ENCODE data around the gene C3AR1. TPM values are rescaled to one million over a fixed set of nuclear protein-coding genes. Genes with fewer than 3 reads are reported as not detected.

Gene C3AR1
- total and polyA plus RNA-seq, 2 of the 13 experiments (the other 11 are each of a cell fraction or from before 2014, with no cell fraction given), result not detected

GRCh38 chr12:8047842-8048241, 18.3 kb downstream of the C3AR1 start (continued):
- no peak for TF ChIP-seq STAT6 (CRISPR knock-in tag; IDR thresholded peaks at IDR 0.05; ENCODE audit: borderline replicate concordance)
- no peak for TF ChIP-seq RFXANK (CRISPR knock-in tag; IDR thresholded peaks at IDR 0.05)
- TF ChIP-seq JDP2 (CRISPR knock-in tag; IDR thresholded peaks at IDR 0.05; ENCODE audit: borderline replicate concordance), result no peak
- TF ChIP-seq ZNF740 (CRISPR knock-in tag; IDR thresholded peaks at IDR 0.05), result no peak

GRCh38 chr12:8045952-8046944, 19.9 kb downstream of the C3AR1 start:
- H2AFZ ChIP-seq (ENCODE audit: low read length), result no peak overlapping the region
- POLR2A ChIA-PET, result no interaction called here
- no peaks in the 10 kb centered on the region for H3K79me2 ChIP-seq (ENCODE audit: insufficient read depth, low read length)
- no peaks in the 10 kb centered on the region for H3K27me3 ChIP-seq (ENCODE audit: control insufficient read depth in 1 of 2, insufficient read depth in 2 of 2, low read length in 2 of 2)
- peaks cover 24 to 48% of the 10 kb centered on the region in 2 experiments; a peak in 4 of 5 replicates for H3K36me3 ChIP-seq (replicated peaks in 1 of 2; ENCODE audit: control insufficient read depth in 1 of 2, insufficient read depth in 2 of 2, low read length in 2 of 2)
- no peak overlapping the region for H3K4me3 ChIP-seq (replicated peaks in 1 of 3; ENCODE audit: insufficient read depth in 1 of 3, low read depth in 2 of 3, low read length in 3 of 3)
- FAIRE-seq (peak; percentile 95), DNase-seq (ENCODE audit: low spot score) (peak; percentile 52), ATAC-seq (peak; percentile 85)
- CTCF ChIA-PET (ENCODE audit: low intra/inter-chr PET ratio, low total read pairs), result interaction anchor here (0.9 to 1.7 kb wide), 2 partner anchors 33 to 63 kb away, joined by 3 to 10 read pairs; no protein-coding TSS in a partner anchor
- H3K9me3 ChIP-seq (ENCODE audit: low read length), result no peaks in the 10 kb centered on the region
- WGBS (ENCODE audit: low lambda C conversion rate), result 48% methylated on average over 8 of the region's 8 CpGs
- in situ Hi-C loops (cut with HindIII; ENCODE audit: extremely low pct_ligation_motif_present, low pct_unique_long_range_greater_than_20kb), result no loop called here
- no peak overlapping the region for H3K9ac ChIP-seq (ENCODE audit: insufficient read depth, low read depth, low read length)
- intact Hi-C loops (cut with micrococcal nuclease; ENCODE audit: unreplicated experiment), result loop anchor here (1.0 kb wide), 1 partner anchor 35 kb away; no protein-coding TSS in a partner anchor
- no TSS peak for BruUV-seq (replicated peaks)
- H3K27ac ChIP-seq (ENCODE audit: extremely low read length, insufficient read depth, low read length), result no peak overlapping the region
- H4K20me1 ChIP-seq (ENCODE audit: insufficient read depth, low read length), result no peaks in the 10 kb centered on the region
- H3K4me1 ChIP-seq (ENCODE audit: insufficient read depth, low read length), result no peaks in the 10 kb centered on the region
- no peak overlapping the region for H3K4me2 ChIP-seq (ENCODE audit: low read depth, low read length)
- TF ChIP-seq GFI1 (CRISPR knock-in tag; IDR thresholded peaks at IDR 0.05; ENCODE audit: borderline replicate concordance), result 0 out of 2 replicates have a peak, but pooled peaks have one; percentile 37
- peak; percentile 78 for TF ChIP-seq CTCF (CRISPR knock-in tag; IDR thresholded peaks at IDR 0.05)
- no peak for TF ChIP-seq SKIL (CRISPR knock-in tag; IDR thresholded peaks at IDR 0.05; ENCODE audit: borderline replicate concordance)
- no peak for TF ChIP-seq ZNF83 (CRISPR knock-in tag; IDR thresholded peaks at IDR 0.05; ENCODE audit: borderline replicate concordance)
- TF ChIP-seq CBFB (CRISPR knock-in tag; IDR thresholded peaks at IDR 0.05), result no peak
- TF ChIP-seq ZFP37 (CRISPR knock-in tag; IDR thresholded peaks at IDR 0.05; ENCODE audit: borderline replicate concordance), result no peak
- no peak for TF ChIP-seq ELK4 (CRISPR knock-in tag; IDR thresholded peaks at IDR 0.05; ENCODE audit: borderline replicate concordance)
- TF ChIP-seq MEIS1 (CRISPR knock-in tag; IDR thresholded peaks at IDR 0.05; ENCODE audit: borderline replicate concordance), result no peak

Data from HepG2 (cell line).